ENCODE results near the gene STEAP4.
"Not testable (repeated sequence)": the region's sequence is repeated elsewhere in the genome, so short reads cannot be mapped to it uniquely, and the experiment has no call there.

STEAP4 gene

DNA sequence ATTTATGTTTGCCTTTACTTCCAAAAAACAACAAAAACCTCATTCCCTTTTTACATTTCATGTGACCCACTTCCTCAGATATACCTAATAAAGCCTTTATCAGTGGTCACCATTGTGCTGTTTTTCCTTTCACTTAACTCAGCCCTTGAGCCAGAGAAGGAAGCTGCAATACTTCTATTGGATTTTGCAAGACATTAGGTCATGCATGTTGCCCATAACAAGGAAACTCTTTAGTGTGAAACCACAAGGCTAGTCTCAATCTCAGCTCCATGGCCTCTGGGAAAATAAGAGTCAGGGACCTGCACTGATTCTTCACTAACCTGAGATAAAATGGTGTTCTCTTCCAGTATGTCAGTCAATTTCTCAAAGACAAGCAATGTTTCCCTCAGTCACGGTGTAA lies 27.8 kb downstream of the STEAP4 start:
- no peak overlapping the region for H3K4me3 ChIP-seq (ENCODE audit: low read depth, low read length)
- DNase-seq (ENCODE audit: low read depth) = no peak

DNA sequence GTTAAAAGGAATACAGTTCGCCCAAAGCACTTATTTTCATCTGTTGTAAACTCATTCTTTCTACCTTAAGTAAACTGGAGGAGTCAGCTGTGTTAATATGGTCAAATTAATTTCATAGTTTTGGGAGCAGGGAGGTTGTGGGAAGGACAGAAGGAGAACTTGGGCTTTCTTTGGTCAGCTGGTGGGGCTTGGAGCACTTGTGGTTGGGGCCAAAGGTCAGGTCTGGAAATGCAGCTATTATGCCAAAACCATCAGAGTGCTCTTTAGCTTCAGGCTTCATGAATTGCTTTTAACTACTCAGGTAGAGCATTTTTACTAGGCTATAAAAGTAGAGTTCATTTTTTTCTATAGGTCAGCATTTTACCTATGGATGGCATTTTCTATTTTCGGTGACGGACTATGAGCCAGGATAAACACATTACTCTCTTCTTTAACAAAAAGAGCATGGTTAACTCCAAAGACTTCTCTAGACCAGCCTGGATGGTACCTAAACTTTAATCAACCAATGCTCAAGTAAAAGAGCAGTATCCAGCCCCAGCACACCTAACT lies 30.0 kb downstream of the STEAP4 start:
- DNase-seq (ENCODE audit: low read depth) = no peak
- no peak overlapping the region for H3K4me3 ChIP-seq (ENCODE audit: low read depth, low read length)

GRCh38 chr7:88274856-88275255 lies 31.8 kb downstream of the STEAP4 start:
- DNase-seq (ENCODE audit: low read depth); H3K4me3 ChIP-seq (ENCODE audit: low read depth, low read length): not testable (repeated sequence)

GRCh38 chr7:88269586-88269985 lies 37.1 kb downstream of the STEAP4 start:
- no peak overlapping the region for H3K4me3 ChIP-seq (ENCODE audit: low read depth, low read length)
- DNase-seq (ENCODE audit: low read depth) = no peak

DNA sequence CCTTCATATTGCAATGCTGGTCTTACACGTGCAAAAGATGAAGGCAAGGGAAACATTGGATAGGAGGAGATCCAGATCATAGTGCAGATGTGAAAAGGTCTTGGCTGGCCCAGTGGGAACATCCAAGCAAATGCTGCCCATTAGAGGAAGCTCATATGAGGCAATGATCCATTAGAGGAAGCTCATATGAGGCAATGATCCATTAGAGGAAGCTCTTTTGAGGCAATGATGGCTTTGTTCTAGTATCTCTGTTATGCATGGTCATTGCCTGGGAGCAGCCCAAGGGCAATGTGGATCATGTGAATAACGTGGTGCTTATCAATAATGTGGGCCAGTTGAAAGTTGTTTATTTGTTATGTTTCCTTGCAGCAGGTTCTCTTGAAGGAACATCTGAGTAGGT lies 37.8 kb downstream of the STEAP4 start:
- H3K4me3 ChIP-seq (ENCODE audit: low read depth, low read length) = no peak overlapping the region
- no peak for DNase-seq (ENCODE audit: low read depth)

GRCh38 chr7:88268051-88268450 lies 38.6 kb downstream of the STEAP4 start:
- no peak overlapping the region for H3K4me3 ChIP-seq (ENCODE audit: low read depth, low read length)
- no peak for DNase-seq (ENCODE audit: low read depth)

GRCh38 chr7:88267421-88267820 lies 39.3 kb downstream of the STEAP4 start:
- H3K4me3 ChIP-seq (ENCODE audit: low read depth, low read length) = no peak overlapping the region
- no peak for DNase-seq (ENCODE audit: low read depth)

- not testable (repeated sequence) for H3K4me3 ChIP-seq (ENCODE audit: low read depth, low read length); DNase-seq (ENCODE audit: low read depth)
Measured at GRCh38 chr7:88264987-88265386, 41.7 kb downstream of the STEAP4 start.

DNA sequence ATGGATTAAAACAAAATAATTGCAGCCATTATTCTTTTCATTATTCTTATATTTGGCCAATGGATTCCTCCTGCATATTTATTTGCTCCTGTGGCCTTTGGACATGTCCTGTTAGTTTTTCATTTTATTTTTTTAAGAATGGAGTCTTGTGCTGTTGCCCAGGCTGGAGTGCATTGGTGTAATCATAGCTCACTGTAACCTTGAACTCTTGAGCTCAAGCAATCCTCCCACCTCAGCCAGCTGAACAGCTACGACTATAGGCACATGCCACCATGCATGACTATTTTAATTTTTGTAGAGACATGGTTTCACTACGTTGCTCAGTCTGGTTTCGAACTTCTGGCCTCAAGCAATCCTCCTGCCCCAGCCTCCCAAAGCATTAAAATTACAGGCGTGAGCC lies 44.1 kb downstream of the STEAP4 start:
- DNase-seq (ENCODE audit: low read depth) = no peak
- no peak overlapping the region for H3K4me3 ChIP-seq (ENCODE audit: low read depth, low read length)

DNA sequence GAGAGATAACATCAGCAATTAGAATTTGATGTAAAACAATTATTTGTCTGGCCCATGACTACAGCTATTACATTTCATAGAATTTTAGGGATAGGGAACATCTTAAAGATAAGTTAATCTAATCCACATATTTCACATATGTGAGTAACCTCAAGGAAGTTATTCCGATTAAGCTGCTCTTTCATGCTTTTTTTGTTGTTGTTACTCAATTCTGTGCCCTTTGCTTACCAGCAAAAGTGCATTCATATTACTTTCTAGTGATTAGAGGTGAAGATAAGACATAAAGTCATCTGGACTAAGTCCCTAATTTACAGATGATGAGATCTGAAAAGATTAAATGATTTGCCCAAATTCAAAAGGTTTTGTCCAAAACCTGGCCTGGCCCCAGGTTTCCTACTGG lies 46.0 kb downstream of the STEAP4 start:
- DNase-seq (ENCODE audit: low read depth) = no peak
- no peak overlapping the region for H3K4me3 ChIP-seq (ENCODE audit: low read depth, low read length)

GRCh38 chr7:88259656-88260380 lies 46.9 kb downstream of the STEAP4 start:
- DNase-seq (ENCODE audit: low read depth) = no peak

GRCh38 chr7:88258296-88258695 lies 48.4 kb downstream of the STEAP4 start:
- not testable (repeated sequence) for DNase-seq (ENCODE audit: low read depth); H3K4me3 ChIP-seq (ENCODE audit: low read depth, low read length)

More at GRCh38 chr7:88259656-88260380, 46.9 kb downstream of the STEAP4 start:
- no peak overlapping the region for H3K4me3 ChIP-seq (ENCODE audit: low read depth, low read length)

DNA sequence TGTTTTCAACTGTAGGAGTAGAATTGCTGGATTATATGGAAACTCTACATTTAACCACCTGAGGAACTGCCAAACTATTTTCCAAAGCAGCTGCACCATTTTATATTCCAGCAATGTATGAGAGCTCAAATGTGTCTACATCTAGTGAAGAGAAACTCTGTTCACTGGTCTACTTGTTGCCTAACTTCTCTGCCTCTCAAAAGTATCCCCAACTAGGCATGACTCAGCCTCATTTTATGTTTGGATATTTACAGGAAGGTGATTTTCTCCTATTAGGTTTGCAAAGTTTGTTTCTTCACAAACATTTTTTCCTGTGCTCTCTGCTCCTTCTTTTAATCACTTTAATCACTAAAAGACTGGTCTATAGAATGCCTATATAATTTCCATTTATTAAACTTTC lies 49.8 kb downstream of the STEAP4 start:
- H3K4me3 ChIP-seq (ENCODE audit: low read depth, low read length) = no peak overlapping the region
- no peak for DNase-seq (ENCODE audit: low read depth)

- no peak overlapping the region for H3K4me3 ChIP-seq (ENCODE audit: low read depth, low read length)
- DNase-seq (ENCODE audit: low read depth) = no peak
Measured at GRCh38 chr7:88254721-88255424, 51.8 kb downstream of the STEAP4 start.

GRCh38 chr7:88253640-88254039 lies 53.1 kb downstream of the STEAP4 start:
- H3K4me3 ChIP-seq (ENCODE audit: low read depth, low read length) = no peak overlapping the region
- no peak for DNase-seq (ENCODE audit: low read depth)

- H3K4me3 ChIP-seq (ENCODE audit: low read depth, low read length) = no peak overlapping the region
- no peak for DNase-seq (ENCODE audit: low read depth)
Measured at GRCh38 chr7:88244258-88244657, 62.4 kb downstream of the STEAP4 start.

DNA sequence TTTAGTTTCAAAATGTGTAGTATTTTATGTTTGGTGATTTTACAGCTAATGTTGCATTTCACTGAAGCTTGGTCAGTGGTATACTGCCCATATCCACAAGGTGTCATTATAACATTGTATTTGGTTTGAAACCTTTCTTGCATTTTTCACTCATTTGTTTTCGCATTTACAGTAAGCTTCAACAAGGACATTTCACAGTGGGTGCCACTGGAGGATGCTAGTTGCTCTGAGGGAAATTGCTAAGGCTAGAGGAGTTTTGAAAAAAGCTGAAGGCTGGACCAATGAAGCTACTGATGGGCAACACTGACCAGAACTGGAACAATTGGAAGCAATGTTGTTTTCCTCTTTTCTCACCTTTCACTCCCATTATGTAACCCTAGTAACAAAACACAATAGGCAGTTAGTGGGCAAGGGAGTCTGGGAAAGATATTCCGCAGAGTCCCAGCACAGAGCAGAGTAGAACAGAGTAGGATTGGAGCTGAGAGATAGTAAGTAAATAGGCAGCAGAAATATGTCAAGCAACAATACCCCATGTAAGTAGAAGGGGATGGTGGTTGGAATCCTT lies 63.3 kb downstream of the STEAP4 start:
- H3K4me3 ChIP-seq (ENCODE audit: low read depth, low read length) = no peak overlapping the region
- no peak for DNase-seq (ENCODE audit: low read depth)

DNA sequence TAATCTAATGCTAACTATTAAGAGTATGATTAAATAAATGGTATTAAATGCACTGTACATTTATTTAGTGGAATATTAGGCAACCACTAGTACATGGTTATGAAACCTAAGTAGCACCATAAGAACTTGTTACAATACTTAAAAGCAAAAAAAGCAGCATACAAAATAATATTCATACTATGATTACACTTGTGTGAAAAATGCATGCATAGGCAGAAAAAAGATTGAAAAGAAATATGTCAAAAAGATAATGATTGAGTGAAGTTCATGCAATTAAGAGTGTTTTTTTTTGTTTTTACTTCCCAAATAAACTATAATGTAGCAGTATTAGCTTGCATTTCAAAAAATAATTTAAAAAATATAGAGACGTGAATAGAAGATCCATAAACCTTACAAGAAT lies 66.8 kb downstream of the STEAP4 start:
- no peak overlapping the region for H3K4me3 ChIP-seq (ENCODE audit: low read depth, low read length)
- no peak for DNase-seq (ENCODE audit: low read depth)

DNA sequence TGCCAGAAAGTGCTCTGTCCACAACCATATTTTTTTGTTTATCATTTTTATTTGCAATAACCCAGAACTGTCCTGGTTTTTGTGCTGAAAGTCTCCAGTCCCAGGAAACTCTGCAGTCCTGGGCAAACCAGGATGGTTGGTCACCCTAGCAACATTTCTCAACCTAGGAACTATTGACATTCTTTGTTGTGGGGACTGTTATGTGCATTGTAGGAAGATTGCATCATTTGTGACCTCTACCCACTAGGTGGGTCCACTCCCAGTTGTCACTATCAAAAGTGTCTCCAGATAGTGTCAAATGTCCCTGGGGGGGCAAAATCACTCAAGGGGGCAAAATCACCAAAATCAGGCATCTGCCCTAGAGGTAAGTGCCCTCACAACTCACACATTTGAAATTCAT lies 72.9 kb downstream of the STEAP4 start:
- DNase-seq (ENCODE audit: low read depth) = no peak
- H3K4me3 ChIP-seq (ENCODE audit: low read depth, low read length) = no peak overlapping the region

DNA sequence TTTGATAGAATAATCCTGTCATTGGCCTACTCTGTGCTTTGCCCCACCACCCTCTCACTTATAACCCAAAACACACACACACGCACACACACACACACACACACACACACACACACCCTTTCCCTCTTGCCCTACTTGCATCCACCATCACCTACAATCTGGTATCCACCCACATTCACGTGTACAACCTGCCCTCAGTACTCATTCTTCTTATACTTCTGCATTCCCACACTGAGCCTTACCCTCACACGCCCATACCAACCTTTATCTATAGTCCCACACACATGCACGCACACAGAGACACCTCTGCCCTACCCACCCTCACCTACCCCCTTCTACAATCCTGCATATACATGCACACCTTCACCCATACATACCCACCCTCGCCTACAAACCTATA lies 76.0 kb downstream of the STEAP4 start:
- no peak overlapping the region for H3K4me3 ChIP-seq (ENCODE audit: low read depth, low read length)
- DNase-seq (ENCODE audit: low read depth) = no peak

Measured in skeletal muscle cell (primary cell).